ENCODE measurements around the gene TRMT112. TPM values are rescaled to one million over a fixed set of nuclear protein-coding genes. Genes with fewer than 3 reads are reported as not detected.

TRMT112 gene
- total RNA-seq, 2 experiments from 2014 or later = 197 TPM

DNA sequence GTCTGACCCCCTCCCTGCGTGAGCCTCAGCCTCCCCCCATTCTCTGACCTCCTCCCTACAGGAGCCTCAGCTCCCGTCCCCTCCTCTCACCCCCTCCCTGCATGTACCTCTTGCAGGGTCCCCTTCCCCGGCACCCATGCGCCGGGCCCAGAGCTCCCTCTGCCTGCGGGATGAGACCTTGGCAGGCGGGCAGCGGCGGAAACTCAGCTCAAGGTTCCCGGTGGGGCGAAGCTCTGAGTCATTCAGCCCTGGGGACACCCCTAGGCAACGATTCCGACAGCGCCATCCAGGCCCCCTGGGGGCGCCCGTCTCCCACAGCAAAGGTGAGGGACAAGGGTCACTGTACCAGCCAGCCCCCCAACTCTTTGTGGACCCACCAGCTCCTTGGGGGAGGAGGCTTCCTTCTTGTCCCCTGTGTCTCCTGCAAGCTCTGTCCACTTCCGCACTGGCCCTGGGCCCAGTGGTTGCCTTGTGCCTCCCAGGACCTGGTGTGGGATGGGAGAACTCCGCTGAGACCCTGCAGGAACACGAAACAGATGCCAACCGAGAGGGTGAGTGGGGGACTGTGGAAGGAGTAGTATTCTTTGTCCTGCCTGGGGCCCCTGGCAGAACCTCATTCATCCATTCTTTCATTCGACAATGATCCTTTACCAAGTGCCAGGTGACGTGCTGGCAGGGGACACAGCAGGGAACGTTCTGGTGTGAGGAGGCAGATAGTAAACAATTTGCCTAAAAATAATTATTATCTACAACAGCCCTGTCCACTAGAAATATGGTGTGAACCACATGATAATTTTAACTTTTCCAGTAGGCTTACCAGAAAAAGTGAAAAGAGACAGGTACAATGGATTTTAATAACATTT is 38.0 kb upstream of the TRMT112 start:
- H3K27me3 Mint-ChIP-seq = no peaks in the 10 kb centered on the region
- intact Hi-C loops (cut with micrococcal nuclease) = no loop called here
- H3K36me3 Mint-ChIP-seq (ENCODE audit: low read depth) = peaks cover 12% of the 10 kb centered on the region
- DNase-seq (peak; percentile 82), ATAC-seq (peak; percentile 46)
- POLR2A ChIA-PET = interaction anchor here (0.7 to 3.9 kb wide), 4 partner anchors 11 to 170 kb away, joined by 3 to 19 read pairs (median 3); partner anchors contain the start of genes PRDX5 and STIP1
- CTCF ChIA-PET = interaction anchor here (0.7 to 9.5 kb wide), 18 partner anchors 11 to 291 kb away, joined by 3 to 75 read pairs (median 4); partner anchors contain the start of genes CATSPERZ, CCDC88B, FERMT3 and PRDX5
- no peak overlapping the region for H3K27ac Mint-ChIP-seq
- H3K4me3 Mint-ChIP-seq = no peak overlapping the region
- H3K9me3 Mint-ChIP-seq = no peaks in the 10 kb centered on the region
- TF ChIP-seq, protein P1, sequence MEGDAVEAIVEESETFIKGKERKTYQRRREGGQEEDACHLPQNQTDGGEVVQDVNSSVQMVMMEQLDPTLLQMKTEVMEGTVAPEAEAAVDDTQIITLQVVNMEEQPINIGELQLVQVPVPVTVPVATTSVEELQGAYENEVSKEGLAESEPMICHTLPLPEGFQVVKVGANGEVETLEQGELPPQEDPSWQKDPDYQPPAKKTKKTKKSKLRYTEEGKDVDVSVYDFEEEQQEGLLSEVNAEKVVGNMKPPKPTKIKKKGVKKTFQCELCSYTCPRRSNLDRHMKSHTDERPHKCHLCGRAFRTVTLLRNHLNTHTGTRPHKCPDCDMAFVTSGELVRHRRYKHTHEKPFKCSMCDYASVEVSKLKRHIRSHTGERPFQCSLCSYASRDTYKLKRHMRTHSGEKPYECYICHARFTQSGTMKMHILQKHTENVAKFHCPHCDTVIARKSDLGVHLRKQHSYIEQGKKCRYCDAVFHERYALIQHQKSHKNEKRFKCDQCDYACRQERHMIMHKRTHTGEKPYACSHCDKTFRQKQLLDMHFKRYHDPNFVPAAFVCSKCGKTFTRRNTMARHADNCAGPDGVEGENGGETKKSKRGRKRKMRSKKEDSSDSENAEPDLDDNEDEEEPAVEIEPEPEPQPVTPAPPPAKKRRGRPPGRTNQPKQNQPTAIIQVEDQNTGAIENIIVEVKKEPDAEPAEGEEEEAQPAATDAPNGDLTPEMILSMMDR (IDR thresholded peaks at IDR 0.05) = peak; percentile 50
- H3K4me1 Mint-ChIP-seq (ENCODE audit: low read depth) = peaks cover 30% of the 10 kb centered on the region

DNA sequence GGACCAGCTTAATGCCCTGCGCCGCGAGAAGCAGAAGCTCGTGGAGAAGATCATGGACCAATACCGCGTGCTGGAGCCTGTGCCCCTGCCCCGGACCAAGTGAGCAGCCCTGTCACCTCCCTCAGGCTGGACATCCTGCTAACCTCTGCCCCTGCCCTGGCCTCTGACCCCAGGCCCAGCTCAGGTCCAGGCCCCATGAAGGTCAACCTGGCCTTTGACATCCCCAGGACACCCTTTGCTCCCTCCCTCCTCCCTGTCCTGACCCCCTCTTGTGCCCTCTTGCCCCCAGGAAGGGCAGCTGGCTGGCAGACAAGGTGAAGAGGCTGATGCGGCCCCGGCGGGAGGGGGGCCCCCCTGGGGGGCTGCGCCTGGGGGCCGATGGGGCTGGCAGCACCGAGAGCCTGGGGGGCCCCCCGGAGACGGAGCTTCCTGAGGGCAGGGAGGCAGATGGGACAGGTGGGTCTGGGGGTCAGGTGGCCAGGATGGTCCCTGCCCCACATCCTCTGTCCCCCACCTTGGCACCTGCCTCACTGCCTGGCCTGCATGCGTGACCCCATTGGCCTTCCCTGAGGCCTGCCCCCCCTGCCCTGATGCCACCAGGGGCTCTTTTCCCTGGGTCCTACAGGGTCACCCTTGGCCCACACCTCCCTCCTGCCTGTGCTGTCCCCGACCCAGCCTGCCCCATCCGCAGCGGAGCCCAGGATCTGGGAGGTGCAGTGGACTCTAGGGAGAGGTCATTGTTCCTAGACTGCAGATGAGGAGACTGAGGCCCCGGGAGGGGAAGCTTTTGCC is 36.6 kb upstream of the TRMT112 start:
- no peak overlapping the region for H3K27ac Mint-ChIP-seq
- H3K36me3 Mint-ChIP-seq (ENCODE audit: low read depth) = peaks cover 10% of the 10 kb centered on the region
- no peaks in the 10 kb centered on the region for H3K27me3 Mint-ChIP-seq
- ChIA-PET POLR2A (interaction anchor here (0.5 to 3.9 kb wide), 4 partner anchors 10 to 238 kb away, joined by 3 to 19 read pairs (median 4); no protein-coding TSS in a partner anchor), CTCF (interaction anchor here (0.9 to 9.5 kb wide), 8 partner anchors 10 to 292 kb away, joined by 3 to 75 read pairs (median 8); partner anchors contain the start of genes CCDC88B, PRDX5 and TRMT112)
- H3K4me3 Mint-ChIP-seq = no peak overlapping the region
- H3K9me3 Mint-ChIP-seq = no peaks in the 10 kb centered on the region
- TF ChIP-seq, protein P1 (IDR thresholded peaks at IDR 0.05) = no peak
- DNase-seq (no peak), ATAC-seq (no peak)
- intact Hi-C loops (cut with micrococcal nuclease) = no loop called here
- H3K4me1 Mint-ChIP-seq (ENCODE audit: low read depth) = peaks cover 22% of the 10 kb centered on the region

DNA sequence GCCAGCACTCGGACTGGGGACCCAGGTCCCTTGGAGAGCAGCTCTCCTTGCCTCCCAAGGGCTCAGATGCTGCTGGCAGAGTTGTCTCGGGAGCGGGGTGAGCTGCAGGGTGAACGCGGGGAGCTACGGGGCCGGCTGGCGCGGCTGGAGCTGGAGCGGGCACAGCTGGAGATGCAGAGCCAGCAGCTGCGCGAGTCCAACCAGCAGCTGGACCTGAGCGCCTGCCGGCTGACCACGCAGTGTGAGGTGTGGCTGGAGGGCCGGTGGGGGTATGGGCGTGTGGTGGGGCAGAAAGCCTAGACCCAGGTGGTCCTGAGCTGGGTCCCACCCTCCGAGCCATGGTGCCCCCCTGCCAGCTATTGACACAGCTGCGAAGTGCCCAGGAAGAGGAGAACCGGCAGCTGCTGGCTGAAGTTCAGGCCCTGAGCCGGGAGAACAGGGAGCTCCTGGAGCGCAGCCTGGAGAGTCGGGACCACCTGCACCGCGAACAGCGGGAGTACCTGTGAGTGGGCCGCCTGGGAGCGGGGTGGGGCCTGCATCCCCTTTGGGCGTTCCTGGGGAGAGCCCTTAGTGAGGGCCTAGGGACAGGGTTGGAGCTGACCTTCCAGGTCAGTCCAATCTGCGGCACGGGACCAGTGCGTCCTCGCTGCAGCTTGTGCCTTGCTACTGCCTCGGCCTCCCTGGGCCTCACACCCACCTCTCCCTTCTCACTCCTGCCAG is 35.8 kb upstream of the TRMT112 start:
- H3K4me1 Mint-ChIP-seq (ENCODE audit: low read depth) = peaks cover 19% of the 10 kb centered on the region
- H3K27me3 Mint-ChIP-seq = no peaks in the 10 kb centered on the region
- POLR2A ChIA-PET = interaction anchor here (1.1 to 3.9 kb wide), 4 partner anchors 9 to 49 kb away, joined by 3 to 19 read pairs (median 4); partner anchors contain the start of genes PRDX5 and TRMT112
- no peak for DNase-seq
- H3K36me3 Mint-ChIP-seq (ENCODE audit: low read depth) = peaks cover 10% of the 10 kb centered on the region
- no peak for ATAC-seq
- H3K27ac Mint-ChIP-seq = no peak overlapping the region
- TF ChIP-seq, protein P1 (IDR thresholded peaks at IDR 0.05) = no peak
- CTCF ChIA-PET = interaction anchor here (1.2 to 9.5 kb wide), 3 partner anchors 9 to 48 kb away, joined by 3 to 75 read pairs (median 7); partner anchors contain the start of genes CCDC88B, PRDX5 and TRMT112
- no peaks in the 10 kb centered on the region for H3K9me3 Mint-ChIP-seq
- H3K4me3 Mint-ChIP-seq = no peak overlapping the region
- intact Hi-C loops (cut with micrococcal nuclease) = no loop called here

DNA sequence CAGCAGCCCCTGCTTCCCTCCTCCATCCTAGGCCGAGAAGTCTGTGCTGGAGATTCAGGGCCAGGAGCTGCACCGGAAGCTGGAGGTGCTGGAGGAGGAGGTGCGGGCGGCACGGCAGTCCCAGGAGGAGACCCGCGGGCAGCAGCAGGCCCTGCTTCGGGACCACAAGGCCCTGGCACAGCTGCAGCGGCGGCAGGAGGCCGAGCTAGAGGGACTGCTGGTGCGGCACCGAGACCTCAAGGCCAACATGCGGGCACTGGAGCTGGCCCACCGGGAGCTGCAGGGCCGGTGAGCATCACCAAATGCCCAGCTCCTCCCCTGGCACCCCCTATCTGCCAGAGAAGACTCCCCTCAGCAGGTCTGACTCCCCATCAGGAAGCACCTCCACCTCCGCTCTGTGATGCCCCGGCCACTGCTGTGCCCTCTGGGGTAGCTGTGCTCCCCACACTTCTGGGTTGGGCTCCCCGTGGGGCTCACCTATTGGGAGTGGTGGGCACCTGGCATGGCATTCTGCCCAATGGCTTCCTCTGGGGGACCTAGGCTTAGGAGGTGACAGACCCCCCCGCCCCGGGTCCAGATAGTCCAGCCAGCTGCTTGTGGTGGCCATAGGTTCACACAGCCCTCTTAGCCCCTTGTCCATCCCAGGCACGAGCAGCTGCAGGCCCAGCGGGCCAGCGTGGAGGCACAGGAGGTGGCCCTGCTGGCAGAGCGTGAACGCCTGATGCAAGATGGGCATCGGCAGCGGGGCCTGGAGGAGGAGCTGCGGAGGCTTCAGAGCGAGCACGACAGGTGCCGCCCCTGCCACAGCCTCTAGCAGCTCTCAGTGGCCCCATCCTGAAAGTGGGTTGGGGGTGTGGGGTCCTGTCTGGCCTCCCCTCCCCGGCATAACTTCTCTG is 35.0 kb upstream of the TRMT112 start:
- CTCF ChIA-PET = interaction anchor here (0.9 to 9.5 kb wide), 4 partner anchors 8 to 48 kb away, joined by 3 to 75 read pairs (median 6); partner anchors contain the start of genes CCDC88B, PRDX5 and TRMT112
- no peak overlapping the region for H3K27ac Mint-ChIP-seq

More for the DNA sequence above, 35.0 kb upstream of the TRMT112 start:
- ATAC-seq = no peak
- TF ChIP-seq, protein P1 (IDR thresholded peaks at IDR 0.05) = no peak
- H3K27me3 Mint-ChIP-seq = no peaks in the 10 kb centered on the region
- H3K36me3 Mint-ChIP-seq (ENCODE audit: low read depth) = peaks cover 9% of the 10 kb centered on the region
- DNase-seq = no peak
- POLR2A ChIA-PET = interaction anchor here (0.7 to 3.9 kb wide), 4 partner anchors 9 to 49 kb away, joined by 3 to 19 read pairs (median 4); partner anchors contain the start of genes PRDX5 and TRMT112
- peaks cover 13% of the 10 kb centered on the region for H3K4me1 Mint-ChIP-seq (ENCODE audit: low read depth)
- no peaks in the 10 kb centered on the region for H3K9me3 Mint-ChIP-seq
- H3K4me3 Mint-ChIP-seq = no peak overlapping the region
- intact Hi-C loops (cut with micrococcal nuclease) = no loop called here

All from activated CD8-positive, alpha-beta T cell treated with anti-CD3 and anti-CD28 coated beads for 36 hours (primary cell).